Parathyroid adenoma (tissue), 2 donors: ENCODE measurements around the gene C1R.
"Not testable (repeated sequence)": the region's sequence is repeated elsewhere in the genome, so short reads cannot be mapped to it uniquely, and the experiment has no call there.

ENCODE experiments used
- H2AFZ ChIP-seq: fragments of 300-600 bp; sonication (generic); one replicate; pipeline ENCODE4 v1.7.0; 2017; ENCODE audit warnings: antibody characterized with exemption, mild to moderate bottlenecking
- H3K27ac ChIP-seq: fragments of 300-600 bp; sonication (generic); one replicate; pipeline ENCODE4 v1.7.0; 2017
- H3K27me3 ChIP-seq: fragments of 300-600 bp; sonication (generic); one replicate; pipeline ENCODE4 v1.7.0; 2017; ENCODE audit warnings: low read length; ENCODE audit not compliant: control insufficient read depth, insufficient read depth
- H3K36me3 ChIP-seq: fragments of 300-600 bp; sonication (generic); one replicate; pipeline ENCODE4 v1.7.0; 2017; ENCODE audit warnings: low read length; ENCODE audit not compliant: control insufficient read depth, insufficient read depth
- H3K4me1 ChIP-seq: fragments of 300-600 bp; sonication (generic); one replicate; pipeline ENCODE4 v1.7.0; 2017; ENCODE audit warnings: control low read depth
- H3K4me2 ChIP-seq: fragments of 300-600 bp; sonication (generic); one replicate; pipeline ENCODE4 v1.7.0; 2017; ENCODE audit warnings: low read length
- H3K4me3 ChIP-seq: fragments of 300-600 bp; sonication (generic); one replicate; pipeline ENCODE4 v1.7.0; 2017; ENCODE audit warnings: low read depth, low read length
- H3K79me2 ChIP-seq: fragments of 300-600 bp; sonication (generic); one replicate; pipeline ENCODE4 v1.7.0; 2017; ENCODE audit warnings: control low read depth
- H3K9ac ChIP-seq: fragments of 300-600 bp; sonication (generic); one replicate; pipeline ENCODE4 v1.7.0; 2017; ENCODE audit warnings: mild to moderate bottlenecking
- H3K9me3 ChIP-seq: fragments of 300-600 bp; sonication (generic); one replicate; pipeline ENCODE4 v1.7.0; 2017; ENCODE audit warnings: low read length; ENCODE audit not compliant: control insufficient read depth
- CTCF ChIP-seq: fragments of 300-600 bp; sonication (generic); IDR thresholded peaks from one replicate; pipeline ENCODE4 v1.7.0; 2017; ENCODE audit warnings: antibody characterized with exemption, mild to moderate bottlenecking
- donor health status: primary hyperparathyroidism.

C1R gene

GRCh38 chr12:7038591-7038990 lies 53.7 kb downstream of the C1R start:
- Histone ChIP-seq H3K4me1 (no peaks in the 10 kb centered on the region), H3K9me3 (no peaks in the 10 kb centered on the region), H2AFZ (no peak overlapping the region), H3K27ac (no peak overlapping the region), H3K79me2 (no peaks in the 10 kb centered on the region), H3K4me3 (no peak overlapping the region), H3K27me3 (no peaks in the 10 kb centered on the region), H3K9ac (no peak overlapping the region), H3K36me3 (no peaks in the 10 kb centered on the region), H3K4me2 (no peak overlapping the region)
- TF ChIP-seq CTCF = no peak

- H3K27me3 ChIP-seq, H3K9me3 ChIP-seq, H3K27ac ChIP-seq, H3K36me3 ChIP-seq, H2AFZ ChIP-seq, H3K79me2 ChIP-seq, H3K4me1 ChIP-seq, H3K4me2 ChIP-seq, H3K9ac ChIP-seq, H3K4me3 ChIP-seq: not testable (repeated sequence)
These were observed 54.8 kb downstream of the C1R start for GRCh38 chr12:7037411-7037810.

GRCh38 chr12:7035463-7035862 lies 56.8 kb downstream of the C1R start:
- H3K36me3 ChIP-seq = no peaks in the 10 kb centered on the region
- no peak for TF ChIP-seq CTCF
- H3K9ac ChIP-seq = no peak overlapping the region
- H3K4me1 ChIP-seq = no peaks in the 10 kb centered on the region
- no peak overlapping the region for H3K4me3 ChIP-seq
- no peaks in the 10 kb centered on the region for H3K9me3 ChIP-seq
- H3K27me3 ChIP-seq = no peaks in the 10 kb centered on the region
- no peak overlapping the region for H2AFZ ChIP-seq
- no peak overlapping the region for H3K27ac ChIP-seq
- H3K4me2 ChIP-seq = no peak overlapping the region
- H3K79me2 ChIP-seq = no peaks in the 10 kb centered on the region

GRCh38 chr12:7034464-7034863 lies 57.8 kb downstream of the C1R start:
- H2AFZ ChIP-seq = no peak overlapping the region
- H3K79me2 ChIP-seq = no peaks in the 10 kb centered on the region
- H3K36me3 ChIP-seq = no peaks in the 10 kb centered on the region
- H3K4me2 ChIP-seq = no peak overlapping the region
- TF ChIP-seq CTCF = no peak
- H3K27ac ChIP-seq = no peak overlapping the region
- H3K9me3 ChIP-seq = no peaks in the 10 kb centered on the region
- no peak overlapping the region for H3K4me3 ChIP-seq
- no peaks in the 10 kb centered on the region for H3K27me3 ChIP-seq
- no peak overlapping the region for H3K9ac ChIP-seq
- no peaks in the 10 kb centered on the region for H3K4me1 ChIP-seq

- Histone ChIP-seq H3K9ac (no peak overlapping the region), H3K27me3 (no peaks in the 10 kb centered on the region), H3K79me2 (no peaks in the 10 kb centered on the region), H3K36me3 (no peaks in the 10 kb centered on the region), H2AFZ (no peak overlapping the region), H3K4me2 (no peak overlapping the region), H3K9me3 (no peaks in the 10 kb centered on the region), H3K4me1 (no peaks in the 10 kb centered on the region), H3K27ac (no peak overlapping the region), H3K4me3 (no peak overlapping the region)
- TF ChIP-seq CTCF = no peak
These were observed 59.3 kb downstream of the C1R start for GRCh38 chr12:7032990-7033389.
